ENCODE results near the gene BEST3.

- no peak for TF ChIP-seq CTCF (IDR thresholded peaks at IDR 0.05)
- no peak for TF ChIP-seq POLR2A (IDR thresholded peaks at IDR 0.05)
Measured at GRCh38 chr12:69641546-69641945, 57.6 kb downstream of the BEST3 start.

Measured in uterus (tissue), 2 donors.